NK-92 (cell line): Measurements from ENCODE around the gene HDAC5.
"Not testable (repeated sequence)": the region's sequence is repeated elsewhere in the genome, so short reads cannot be mapped to it uniquely, and the experiment has no call there.

Experiments used
- DNase-seq: peaks from one replicate; lab custom pipeline; 2025; ENCODE audit not compliant: unreplicated experiment; lab: John Stamatoyannopoulos, UW

Gene HDAC5

DNA sequence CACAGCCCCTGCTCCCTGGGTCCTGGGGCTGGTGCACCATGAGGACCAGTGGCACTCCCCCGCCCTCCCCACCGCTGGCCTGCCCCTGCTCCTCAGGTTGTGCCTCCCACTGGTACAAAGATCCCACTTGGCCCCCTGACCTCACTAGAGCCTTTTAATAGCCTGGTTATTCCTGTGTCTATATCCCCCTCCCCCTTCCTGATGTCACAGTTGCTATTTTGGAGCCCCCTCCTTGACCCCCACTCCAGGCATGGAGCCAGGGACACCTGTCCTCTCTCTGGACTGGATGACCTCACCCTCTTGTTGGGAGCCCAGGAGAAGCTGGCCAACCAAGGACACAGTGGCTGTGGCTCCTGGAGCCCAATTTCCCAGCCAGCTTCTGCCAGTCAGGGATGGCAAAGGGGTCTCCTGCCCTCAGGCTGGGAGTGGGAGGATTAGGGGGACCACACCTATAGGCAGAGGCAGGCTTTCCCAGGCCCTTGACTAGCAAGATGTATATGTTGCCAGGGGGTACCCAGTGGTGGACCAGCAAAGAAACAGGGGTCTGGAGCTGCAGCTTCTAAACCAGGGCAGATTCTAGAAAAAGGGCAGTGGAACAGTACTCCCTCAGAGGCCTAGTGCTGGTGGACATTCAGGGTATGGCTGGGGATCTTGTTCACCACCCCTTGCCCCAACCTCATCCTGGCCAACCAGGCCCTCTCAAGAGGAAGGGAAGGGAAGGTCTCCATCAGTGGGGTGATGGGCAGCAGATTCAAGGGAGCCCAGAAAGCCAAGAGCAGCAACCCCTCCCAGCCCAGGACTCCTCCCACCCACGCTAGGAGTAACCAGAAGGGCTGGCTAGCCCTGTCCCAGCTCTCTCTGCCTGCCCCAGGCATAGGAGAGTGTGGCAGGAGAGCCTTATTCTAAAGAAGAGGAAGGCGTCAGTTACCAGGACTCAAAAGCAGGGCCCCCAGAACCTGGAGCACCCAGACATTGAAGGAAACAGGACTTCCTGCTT, 10.9 kb downstream of the HDAC5 start:
- no peak for DNase-seq

DNA sequence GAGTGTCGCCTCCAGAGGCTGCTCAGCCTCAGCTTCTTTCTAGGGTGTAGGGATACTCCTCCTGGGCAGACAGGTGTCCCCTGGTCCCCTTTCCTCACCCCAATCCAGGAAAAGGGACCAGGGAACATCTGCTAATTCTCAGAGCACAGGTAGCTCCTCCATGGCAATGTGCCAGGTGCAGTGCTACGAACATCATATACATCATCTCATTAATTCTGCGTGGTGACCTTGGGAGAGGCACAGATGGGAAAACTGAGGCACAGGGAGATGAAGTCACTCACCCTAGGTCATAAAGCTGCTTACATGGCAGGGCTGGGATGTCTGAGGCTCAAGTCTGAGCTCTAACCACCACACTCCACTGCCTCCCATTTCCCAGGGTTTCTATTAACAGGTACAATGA, 11.7 kb downstream of the HDAC5 start:
- no peak for DNase-seq

GRCh38 chr17:44110823-44111633, 12.4 kb downstream of the HDAC5 start:
- DNase-seq, result no peak

DNA sequence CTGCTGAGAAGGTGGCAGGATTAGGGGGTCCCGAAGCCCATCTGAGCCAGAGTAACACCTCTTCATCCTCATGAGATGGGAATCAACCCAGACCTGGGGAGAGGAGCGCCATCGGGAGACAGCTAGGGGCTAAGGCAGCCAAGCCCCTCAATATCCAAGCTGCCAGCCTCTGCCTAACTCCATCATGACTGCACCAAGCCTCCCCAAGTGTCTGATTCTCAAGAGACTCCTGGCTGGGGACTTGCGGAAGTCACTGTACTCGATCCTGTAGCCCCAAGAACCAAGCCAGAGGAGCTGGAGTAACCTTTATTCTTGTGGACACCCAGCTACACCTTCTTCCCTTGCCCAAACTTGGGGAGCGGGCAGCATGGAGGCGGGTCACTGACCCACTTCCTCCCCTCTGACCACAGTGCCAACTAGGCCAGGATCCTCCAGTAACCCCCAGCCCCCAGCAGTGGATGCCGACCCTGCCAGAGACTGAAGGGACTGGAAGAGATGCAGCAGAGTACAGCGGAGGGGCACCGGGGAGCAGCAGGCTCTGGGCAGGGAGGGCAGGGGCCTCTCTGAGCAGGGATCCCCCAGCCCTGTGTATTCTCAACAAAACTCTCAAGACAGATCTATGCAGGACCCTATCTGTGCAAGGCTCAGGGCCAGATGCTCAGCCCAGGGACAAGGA, 13.3 kb downstream of the HDAC5 start:
- DNase-seq, result no peak

DNA sequence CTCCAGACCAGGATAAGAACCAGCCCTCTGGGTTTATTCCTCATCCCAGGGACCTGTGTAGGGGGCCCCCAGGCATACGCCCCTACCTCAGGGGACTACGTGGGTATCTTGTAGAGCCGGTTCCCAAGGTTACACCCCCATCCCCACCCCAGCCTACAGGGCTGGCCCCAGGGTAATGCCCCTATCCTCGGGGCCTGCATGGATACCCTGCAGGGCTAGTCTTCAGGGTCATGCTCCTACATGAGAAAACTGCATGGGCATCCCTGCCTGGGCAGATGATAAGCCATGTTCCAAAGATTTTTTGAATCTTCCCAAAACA, 14.2 kb downstream of the HDAC5 start:
- DNase-seq, result no peak

GRCh38 chr17:44108440-44109311, 14.8 kb downstream of the HDAC5 start:
- no peak for DNase-seq

- DNase-seq, result no peak
Observed at GRCh38 chr17:44106801-44107200, 16.6 kb downstream of the HDAC5 start.

GRCh38 chr17:44105941-44106340, 17.5 kb downstream of the HDAC5 start:
- DNase-seq, result no peak

DNA sequence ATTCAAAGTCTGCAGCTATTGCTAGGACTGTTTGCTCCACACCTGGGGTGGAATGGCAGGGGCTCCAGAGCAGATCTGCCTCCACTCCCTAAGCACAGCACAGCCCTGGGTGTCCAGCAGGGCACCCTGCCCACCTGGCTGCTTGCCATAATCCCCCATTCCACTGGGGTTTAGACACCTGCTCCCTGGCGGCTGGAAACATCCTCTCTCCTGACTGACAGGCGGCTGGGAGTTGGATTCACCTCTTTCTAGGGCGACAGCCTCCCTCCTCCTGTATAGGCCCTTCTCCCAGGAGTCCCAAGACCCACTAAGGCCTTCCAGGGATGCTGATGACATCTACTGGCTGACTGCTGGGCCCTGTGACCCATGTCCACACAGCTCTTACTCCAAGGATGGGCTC, 18.0 kb downstream of the HDAC5 start:
- no peak for DNase-seq

DNA sequence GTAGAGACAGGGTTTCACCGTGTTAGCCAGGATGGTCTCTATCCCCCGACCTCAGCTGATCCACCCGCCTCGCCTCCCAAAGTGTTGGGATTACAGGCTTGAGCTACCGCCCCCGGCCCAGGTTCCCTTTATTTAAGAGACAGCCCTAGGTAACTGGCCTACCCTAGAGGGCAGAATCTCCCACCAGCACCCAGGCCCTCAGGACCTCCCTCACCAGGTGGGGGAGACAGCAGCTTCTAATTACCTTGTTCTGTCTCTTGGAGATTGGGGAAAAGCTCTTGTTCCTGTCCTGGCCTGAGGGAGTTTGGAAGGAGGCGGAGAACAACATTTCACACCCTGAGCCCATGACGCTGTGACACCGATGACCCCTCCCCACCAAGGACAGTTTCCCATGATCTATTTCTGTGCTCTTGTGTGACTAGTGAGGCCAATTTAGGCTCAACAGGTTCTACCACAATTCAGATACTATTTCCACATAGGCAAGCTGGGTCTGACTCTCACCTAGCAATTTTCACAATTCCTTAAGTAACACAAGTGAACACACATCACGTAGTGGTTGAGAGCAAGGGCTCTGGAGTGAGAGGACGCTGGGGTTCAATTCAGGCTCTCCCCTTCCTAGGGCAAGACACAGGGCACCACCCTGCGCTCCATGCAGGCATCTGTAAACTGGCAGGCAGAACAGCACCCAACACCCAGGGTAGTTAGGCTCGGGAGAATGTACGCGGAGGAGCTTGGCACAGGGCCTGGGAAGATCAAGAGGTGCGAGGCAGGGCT, 20.4 kb downstream of the HDAC5 start:
- no peak for DNase-seq

- not testable (repeated sequence) for DNase-seq
Observed at GRCh38 chr17:44101858-44102257, 21.6 kb downstream of the HDAC5 start.

GRCh38 chr17:44097110-44097958, 26.1 kb downstream of the HDAC5 start:
- no peak for DNase-seq

DNA sequence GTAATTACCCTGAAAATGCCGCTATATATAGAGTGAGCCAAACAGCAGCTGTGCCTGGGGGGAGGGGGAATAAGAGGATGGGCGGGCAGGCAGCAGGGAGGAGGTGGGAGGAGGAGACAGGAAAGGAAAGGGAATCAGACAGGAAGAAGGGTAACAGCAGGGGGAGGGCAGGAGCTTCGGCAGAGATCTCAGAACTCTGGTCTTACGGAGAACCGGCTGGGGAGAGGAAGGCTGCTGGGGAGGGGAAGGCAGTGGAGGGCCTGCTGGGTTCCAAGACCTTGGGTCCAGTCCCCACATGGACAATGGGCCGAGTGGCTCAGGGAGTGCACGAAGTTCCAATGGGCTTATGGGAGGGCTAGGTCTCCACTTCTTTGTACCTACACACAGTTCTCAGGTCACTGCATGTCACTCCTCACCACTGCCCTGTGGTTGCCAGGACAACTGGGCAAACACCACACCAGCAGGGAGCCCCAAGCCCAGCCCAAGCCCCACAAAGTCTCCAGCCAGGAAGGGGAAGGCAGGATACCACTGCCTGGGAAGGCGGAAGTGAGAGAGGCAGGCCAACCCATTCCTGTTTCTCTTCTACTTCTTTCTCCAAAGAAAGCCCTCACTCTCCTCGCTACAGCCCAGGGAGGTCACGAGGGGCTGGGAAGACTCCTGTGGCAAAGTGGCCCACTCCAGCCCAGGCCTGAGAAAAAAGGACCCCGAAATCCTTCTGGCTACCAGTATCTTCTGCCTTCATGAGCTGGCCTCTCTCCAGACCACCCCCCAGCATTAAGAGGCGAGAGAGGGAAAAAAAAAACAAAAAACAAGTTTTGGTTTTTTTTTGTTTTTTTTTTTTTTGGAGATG, 27.6 kb downstream of the HDAC5 start:
- no peak for DNase-seq

GRCh38 chr17:44095388-44095646, 28.1 kb downstream of the HDAC5 start:
- DNase-seq, result no peak

GRCh38 chr17:44094701-44095387, 28.6 kb downstream of the HDAC5 start:
- DNase-seq, result no peak

DNA sequence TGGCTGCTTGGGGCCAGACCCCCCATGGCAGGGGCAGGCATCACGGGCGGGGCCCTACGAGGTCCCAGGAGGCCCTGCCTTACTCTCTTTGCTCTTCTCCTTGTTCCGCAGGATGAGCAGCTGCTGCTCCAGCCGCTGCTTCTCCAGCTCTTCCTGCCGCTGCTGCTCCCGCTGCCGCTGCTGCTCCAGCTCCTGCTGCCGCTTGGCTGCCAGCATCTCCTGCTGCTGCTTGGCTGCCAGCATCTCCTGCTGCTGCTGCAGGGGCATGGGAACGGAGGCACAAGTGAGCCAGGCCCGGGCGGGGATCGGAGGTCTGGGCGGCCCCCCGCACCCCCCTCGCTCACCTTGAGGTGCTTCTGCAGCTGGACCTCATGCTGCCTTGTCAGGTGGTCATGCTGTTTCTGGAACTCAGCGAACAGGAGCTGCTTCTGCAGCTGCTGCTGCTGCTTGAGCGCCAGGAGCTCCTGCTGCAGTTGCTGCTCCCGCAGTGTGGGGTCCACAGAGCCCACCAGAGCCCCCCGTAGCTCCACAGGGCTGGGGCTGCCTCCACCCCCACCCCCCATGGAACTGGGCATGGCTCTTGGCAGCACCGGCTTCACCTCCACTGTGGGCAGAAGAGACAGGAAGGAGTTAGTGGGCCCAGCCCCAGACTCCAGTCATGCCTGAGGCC, 30.1 kb downstream of the HDAC5 start:
- DNase-seq, result no peak

- no peak for DNase-seq
Observed at GRCh38 chr17:44092051-44092450, 31.4 kb downstream of the HDAC5 start.
